IPS-NIHi11 (cell line): ENCODE measurements around the gene SARDH.

Source experiments
- DNase-seq: peaks from one replicate; pipeline ENCODE4 v3.0.0; 2012; ENCODE audit warnings: mixed read lengths, low spot score

The SARDH gene

GRCh38 chr9:133647148-133647547 lies 91.0 kb downstream of the SARDH start:
- no peak for DNase-seq

DNA sequence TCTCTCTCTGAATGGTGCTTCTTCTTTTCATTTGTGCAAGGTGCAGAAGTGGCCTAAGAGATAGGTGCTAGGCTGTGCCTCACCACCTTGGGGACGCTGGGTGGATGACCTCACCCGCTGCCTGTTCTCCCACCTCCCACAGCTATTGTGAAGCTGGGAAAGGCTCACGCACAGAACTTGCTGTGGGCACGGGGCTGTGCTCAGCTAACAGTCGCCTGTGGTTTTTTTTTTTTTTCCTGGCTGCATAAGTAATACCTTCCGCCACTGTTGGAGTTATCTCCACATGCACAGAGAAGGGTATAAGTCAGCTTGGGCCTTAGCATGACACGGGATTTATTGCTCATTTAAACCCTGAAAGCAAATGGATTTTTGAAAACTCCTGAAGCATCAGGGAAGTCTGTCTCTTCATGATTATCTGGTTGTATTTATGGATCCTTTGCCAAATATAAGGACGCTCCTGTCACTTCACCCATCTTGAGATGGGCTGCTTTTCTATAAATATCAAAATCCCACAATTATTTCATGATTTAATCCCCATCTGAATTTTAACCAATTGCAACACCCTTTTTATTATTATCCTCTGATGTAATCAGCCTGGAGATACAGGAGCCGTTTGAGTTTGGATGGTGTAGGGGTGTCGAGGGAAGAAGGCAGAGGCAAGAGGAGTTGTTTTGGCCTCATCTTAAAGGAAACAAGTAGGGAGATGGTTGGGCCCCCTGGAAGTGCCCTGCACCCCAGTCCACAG lies 93.0 kb downstream of the SARDH start:
- no peak for DNase-seq

GRCh38 chr9:133643978-133644760 lies 94.0 kb downstream of the SARDH start:
- DNase-seq = no peak

- DNase-seq = no peak
These were observed 94.8 kb downstream of the SARDH start for GRCh38 chr9:133643362-133643755.

- no peak for DNase-seq
These were observed 95.3 kb downstream of the SARDH start for GRCh38 chr9:133642708-133643361.

GRCh38 chr9:133641861-133642595 lies 96.1 kb downstream of the SARDH start:
- DNase-seq = no peak

GRCh38 chr9:133641396-133641655 lies 96.8 kb downstream of the SARDH start:
- no peak for DNase-seq

DNA sequence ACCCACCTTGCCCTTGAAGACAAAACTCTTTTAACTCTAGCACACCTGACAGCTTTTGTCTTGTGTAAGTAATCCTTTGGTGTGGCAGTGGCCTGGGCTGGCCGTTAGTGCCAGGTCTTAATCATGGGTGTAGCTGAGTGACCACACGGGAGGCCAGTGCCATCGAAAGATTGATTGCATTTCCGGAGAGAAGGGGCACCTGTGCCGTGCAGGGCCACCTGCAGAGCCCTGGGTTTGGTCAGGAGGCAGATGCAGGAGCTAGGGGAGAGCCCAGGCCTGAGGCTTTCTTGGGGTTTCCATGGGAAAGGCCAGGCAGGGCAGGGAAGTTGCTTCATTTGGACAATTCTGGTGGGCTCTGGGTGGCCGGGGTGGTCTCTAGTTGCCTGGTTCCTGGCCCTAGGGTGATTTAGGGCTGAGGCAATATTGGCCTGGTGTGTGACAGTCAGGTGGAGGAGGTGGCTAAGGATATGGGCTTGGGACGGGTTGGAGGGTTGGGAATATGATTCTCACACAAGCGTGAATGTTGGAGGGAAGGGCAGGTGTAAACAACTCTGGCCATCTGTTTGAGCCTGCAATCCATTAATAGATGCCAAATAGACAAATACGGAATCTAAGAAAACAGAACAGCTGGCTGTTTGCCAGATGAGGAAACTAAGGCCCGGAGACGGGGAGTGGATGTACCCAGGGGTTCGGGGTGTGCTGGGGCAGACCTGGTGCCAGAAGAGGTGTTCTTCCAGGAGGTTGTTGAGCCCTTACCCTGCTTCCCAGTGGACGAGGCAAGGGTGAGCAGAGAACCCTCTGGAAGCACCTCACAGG lies 97.4 kb downstream of the SARDH start:
- no peak for DNase-seq

DNA sequence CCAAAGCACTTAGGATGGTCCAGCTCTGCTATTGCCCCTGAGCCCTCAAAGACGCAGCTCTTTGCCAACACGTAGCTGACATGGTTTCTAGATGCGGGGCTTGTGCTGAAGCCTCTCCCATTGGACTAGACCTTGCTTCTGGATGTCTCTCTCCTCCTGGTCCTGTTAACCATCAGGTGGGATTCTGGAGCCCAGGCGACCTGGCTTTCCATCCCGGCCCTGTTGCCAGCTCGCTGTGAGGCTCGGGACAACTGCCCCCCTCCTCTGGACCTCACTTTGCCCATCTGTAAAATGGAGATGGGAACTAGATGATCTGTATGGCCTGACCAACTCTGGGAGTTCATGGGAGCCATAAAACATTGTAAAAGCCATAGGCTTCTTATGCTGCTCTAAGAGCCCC lies 98.0 kb downstream of the SARDH start:
- no peak for DNase-seq

DNA sequence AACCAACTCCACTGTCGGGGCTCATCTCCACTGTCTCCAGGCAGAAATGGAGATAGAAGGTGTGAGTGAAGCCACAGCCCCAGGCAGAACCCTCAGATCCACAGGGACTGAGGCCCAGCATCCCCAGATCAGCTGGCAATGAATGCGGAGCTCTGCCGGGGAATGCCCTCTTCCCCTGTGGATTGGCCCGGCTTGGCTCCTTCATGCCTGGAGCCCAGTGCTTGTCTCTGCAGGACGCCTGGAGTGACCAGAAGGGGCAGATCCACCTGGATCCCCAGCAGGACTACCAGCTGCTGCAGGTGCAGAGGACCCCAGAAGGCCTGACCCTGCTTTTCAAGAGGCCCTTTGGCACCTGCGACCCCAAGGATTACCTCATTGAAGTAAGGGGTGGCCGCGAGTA lies 98.5 kb downstream of the SARDH start:
- DNase-seq = no peak

DNA sequence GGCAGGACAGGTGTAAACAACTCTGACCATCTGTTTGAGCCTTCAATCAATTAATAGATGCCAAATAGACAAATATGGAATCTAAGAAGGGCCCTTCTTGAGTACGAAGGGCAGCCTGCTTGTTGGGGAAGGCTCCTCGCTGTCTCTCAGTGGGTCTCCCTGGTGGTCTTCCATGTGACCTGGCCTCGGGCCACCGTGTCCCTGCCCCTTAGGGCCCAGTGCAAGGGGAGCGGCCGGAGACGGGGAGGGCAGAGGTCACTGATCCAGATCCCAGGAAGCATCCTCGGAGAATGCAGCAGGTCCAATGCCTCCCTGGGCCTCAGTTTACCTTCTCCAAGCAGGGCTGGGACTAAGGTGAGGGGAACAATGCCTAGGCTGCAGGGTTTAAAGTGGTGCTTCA lies 99.4 kb downstream of the SARDH start:
- no peak for DNase-seq

DNA sequence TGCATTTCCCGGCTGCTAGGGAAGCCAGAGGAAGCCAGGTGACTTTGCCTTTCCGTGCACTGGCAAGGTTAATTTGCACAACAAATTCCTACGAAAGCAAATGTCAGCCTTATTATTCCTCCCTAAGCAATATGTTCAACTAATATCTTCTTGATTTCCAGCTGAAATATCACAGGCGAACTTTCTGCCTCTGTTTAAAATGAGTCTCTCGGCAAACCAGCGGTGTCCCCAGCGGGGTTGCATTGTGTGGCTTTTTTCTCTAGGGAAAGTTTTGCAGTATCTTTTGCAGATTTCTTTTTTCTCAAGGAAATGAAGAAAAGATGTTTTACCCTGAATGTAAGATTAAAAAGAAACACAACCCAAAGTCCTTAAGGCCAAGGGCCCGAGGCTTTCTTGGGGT lies 100.1 kb downstream of the SARDH start:
- DNase-seq = no peak

DNA sequence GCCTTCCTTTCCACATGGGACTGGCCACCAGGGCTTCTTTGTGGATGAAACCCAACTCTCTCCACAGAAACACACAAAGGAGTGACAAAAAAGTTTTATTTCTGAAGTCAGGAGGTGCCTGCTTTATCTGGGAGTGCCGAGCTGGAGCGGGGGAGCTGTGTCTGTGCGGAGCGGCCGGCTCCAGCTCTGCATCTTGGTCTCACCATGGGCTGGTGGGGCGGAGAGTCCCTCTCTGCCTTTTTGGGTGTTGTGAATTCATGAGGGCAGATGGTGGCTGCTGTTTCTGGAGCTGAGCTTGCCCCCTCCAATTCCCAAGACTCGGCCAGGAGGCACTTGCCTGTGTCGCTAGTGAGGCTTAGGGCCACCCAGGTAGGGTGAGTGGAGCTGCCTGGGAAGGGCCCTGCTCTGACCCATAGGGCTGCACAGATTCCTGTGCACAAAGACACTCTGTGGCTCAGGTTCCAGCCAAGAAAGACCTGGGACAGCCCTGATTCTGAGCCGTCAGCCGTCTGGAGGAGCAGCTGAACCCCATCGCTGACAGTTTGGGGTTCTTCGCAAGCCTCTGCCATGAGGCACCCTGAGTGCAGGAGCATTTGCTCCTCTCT lies 100.6 kb downstream of the SARDH start:
- no peak for DNase-seq

DNA sequence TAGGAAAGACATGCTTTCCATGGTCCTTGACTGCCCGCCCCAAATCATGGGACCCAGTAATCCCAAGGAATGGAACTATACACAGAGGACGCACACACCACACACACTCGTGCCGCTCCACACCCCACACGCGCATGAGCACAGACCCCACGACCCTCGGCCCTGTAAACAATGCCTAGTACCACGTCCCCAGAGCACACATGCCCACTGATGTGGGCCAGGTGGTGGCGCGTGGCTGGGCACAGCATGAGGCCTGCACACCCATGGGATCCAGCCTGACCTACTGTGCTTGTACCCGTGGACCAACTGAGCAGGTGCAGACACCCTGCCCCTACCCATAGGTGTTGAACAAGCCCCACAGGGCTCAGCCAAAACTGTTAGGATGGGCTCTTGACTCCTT lies 101.2 kb downstream of the SARDH start:
- no peak for DNase-seq

DNA sequence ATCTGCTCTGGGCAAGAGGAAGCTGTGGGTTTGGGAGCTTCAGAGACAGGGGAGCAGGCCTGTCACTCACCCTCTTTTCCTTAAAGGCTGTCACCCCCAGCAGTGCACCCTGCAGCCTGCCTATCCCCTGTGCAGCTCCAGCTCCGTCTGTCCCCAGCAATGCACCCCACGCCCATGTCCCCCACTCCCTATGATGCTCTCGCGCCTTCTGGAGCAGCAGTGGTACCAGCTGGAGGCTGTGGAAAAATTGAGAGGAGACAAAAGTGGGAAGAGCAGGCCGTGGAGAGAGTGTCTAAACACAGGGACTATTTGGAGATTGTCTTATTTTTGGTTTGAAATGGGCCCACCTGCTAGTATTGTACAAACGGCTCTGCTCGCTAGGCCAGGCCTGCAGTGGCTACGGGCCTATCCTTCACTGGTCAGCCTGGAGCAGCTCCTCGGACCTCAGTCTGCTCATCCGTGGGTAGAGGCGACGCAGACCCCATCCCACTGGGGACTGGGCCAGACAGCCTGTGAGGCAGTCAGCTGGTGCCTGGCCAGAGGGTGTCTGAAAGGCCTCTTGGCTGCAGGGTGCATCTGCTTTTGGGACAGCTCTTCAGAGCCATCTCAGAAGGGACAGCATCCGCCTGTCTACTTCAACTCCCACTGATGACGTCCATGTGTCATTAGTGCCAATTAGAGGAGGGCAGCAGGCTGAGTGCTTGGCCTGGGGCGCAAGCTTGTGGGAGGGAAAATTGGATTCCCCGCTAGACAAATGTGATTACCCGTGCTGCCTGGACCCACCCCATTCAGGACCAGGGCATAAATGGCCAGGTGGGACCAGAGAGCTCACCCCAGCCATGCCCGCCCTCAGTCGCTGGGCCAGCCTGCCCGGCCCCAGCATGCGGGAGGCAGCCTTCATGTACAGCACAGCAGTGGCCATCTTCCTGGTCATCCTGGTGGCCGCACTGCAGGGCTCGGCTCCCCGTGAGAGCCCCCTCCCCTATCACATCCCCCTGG lies 102.3 kb downstream of the SARDH start, which contains the start of gene DBH:
Gene DBH (plus strand): TSS at position 831 of the 999 bp plus-strand sequence. CDS start 9 bp downstream, at position 840.
- DNase-seq = no peak

GRCh38 chr9:133635098-133635497 lies 103.1 kb downstream of the SARDH start:
- no peak for DNase-seq

GRCh38 chr9:133634081-133634691 lies 104.0 kb downstream of the SARDH start:
- DNase-seq = no peak

GRCh38 chr9:133633681-133634080 lies 104.5 kb downstream of the SARDH start:
- no peak for DNase-seq
